Esophagus (tissue), 2 donors: ENCODE results near the gene SLC39A3. TPM values are rescaled to one million over a fixed set of nuclear protein-coding genes. Genes with fewer than 3 reads are reported as not detected.

ENCODE experiments used
- H3K27ac ChIP-seq, 2 donors: one replicate each; pipeline ENCODE4 v1.5.1; 2013; ENCODE audit warnings: low read depth in 2 of 2, mild to moderate bottlenecking in 2 of 2, inconsistent platforms in 1 of 2, low read length in 1 of 2, moderate library complexity in 1 of 2
- H3K27me3 ChIP-seq, 2 donors: one replicate each; pipeline ENCODE4 v1.6.1; 2013; ENCODE audit warnings: low read length in 2 of 2, control low read depth in 1 of 2, mild to moderate bottlenecking in 1 of 2; ENCODE audit not compliant: insufficient read depth in 2 of 2, control insufficient read depth in 1 of 2
- H3K36me3 ChIP-seq, 2 donors: one replicate each; pipeline ENCODE4 v1.6.1; 2013; ENCODE audit warnings: low read length in 1 of 2; ENCODE audit not compliant: control insufficient read depth in 2 of 2, insufficient read depth in 2 of 2
- H3K4me1 ChIP-seq, 2 donors: one replicate each; pipeline ENCODE4 v1.6.1; 2013; ENCODE audit warnings: low read length in 1 of 2; ENCODE audit not compliant: control insufficient read depth in 2 of 2, insufficient read depth in 2 of 2
- H3K4me3 ChIP-seq, 2 donors: one replicate each; pipeline ENCODE4 v1.5.1; 2013; ENCODE audit warnings: low read length in 2 of 2, mild to moderate bottlenecking in 2 of 2, low read depth in 1 of 2, moderate library complexity in 1 of 2
- H3K9me3 ChIP-seq, 2 donors: one replicate each; pipeline ENCODE4 v1.6.1; 2013; ENCODE audit warnings: mild to moderate bottlenecking in 2 of 2, low read depth in 1 of 2, low read length in 1 of 2, moderate library complexity in 1 of 2; ENCODE audit not compliant: control insufficient read depth in 2 of 2, insufficient read depth in 1 of 2
- WGBS, 2 donors: extraction: QIAGEN DNeasy Blood & Tissue Kit; methylation state at CpG; one replicate each; pipeline ENCODE4 v1.1.7; 2013; 5-methylcytosine and 5-hydroxymethylcytosine counted together
- polyA plus RNA-seq, 2 donors: library from polyadenylated mRNA; stranded (reverse); fragments of 200-250 nt; gene quantifications; one replicate each; pipeline ENCODE4 v1.2.3, GENCODE V29; 2013
- donor health status: healthy with polysubstance abuse.
- donor health status: Bipolar disorder and iron deficiency.

The SLC39A3 gene
- polyA plus RNA-seq, 2 donors: 13.0 to 19.8 TPM

DNA sequence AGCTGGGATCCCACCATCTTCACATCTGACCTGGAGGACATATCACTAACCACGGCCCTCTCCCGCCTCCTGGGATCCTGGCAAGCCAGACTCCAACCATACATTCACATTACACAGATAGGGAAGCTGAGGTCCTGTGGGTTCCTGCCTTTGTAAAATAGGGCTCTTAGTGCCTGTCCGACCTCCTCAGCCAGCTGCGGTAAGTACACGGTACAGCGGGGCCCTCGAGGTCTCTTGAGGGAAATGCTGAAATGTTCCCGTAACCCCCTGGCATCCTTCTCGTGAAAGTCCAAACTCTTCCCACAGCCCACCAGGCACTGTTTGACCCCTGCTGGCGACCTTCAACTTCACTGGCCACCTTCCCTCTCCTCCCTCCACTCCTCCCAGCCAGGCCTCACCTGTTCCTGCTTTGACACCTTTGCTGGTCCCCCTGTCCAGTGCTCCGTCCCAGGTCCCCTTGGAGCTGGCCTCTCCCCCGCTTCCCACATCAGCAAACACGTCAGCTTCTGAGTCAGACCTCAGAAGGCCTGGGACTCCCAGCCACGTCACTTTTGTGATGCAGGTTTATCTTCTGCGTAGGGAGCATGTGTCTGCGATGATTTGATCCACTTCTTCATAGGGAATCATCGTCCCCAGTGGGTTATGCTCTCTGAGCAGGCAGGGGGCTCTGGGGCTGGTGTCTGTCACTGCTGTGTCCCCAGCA, 28.5 kb downstream of the SLC39A3 start:
- Histone ChIP-seq H3K4me3 (no peak overlapping the region), H3K27ac (no peak overlapping the region), H3K36me3 (no peaks in the 10 kb centered on the region), H3K4me1 (no peaks in the 10 kb centered on the region), H3K9me3 (peaks cover 7 to 8% of the 10 kb centered on the region in 2 donors), H3K27me3 (no peaks in the 10 kb centered on the region)
- 71 to 73% methylated on average over 17 of the region's 17 CpGs for WGBS, 2 donors

DNA sequence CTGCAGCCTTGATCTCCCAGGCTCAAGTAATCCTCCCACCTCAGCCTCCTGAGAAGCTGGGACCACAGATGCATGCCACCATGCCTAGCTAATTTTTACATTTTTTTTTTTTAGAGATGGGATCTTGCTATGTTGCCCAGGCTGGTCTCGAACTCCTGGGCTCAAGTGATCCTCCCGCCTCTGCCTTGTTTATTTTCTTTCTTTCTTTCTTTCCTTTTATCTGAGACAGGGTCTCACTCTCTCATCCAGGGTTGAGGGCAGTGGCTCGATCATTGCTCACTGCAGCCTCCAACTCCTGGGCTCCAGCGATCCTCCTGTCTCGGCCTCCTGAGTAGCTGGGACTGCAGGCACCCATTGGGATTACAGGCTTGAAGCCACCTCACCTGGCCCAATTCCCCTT, 33.6 kb downstream of the SLC39A3 start:
- no peaks in the 10 kb centered on the region for H3K36me3 ChIP-seq
- no peaks in the 10 kb centered on the region for H3K27me3 ChIP-seq
- peaks cover 0 to 3% of the 10 kb centered on the region in 2 donors for H3K4me1 ChIP-seq
- WGBS, 2 donors: 95% methylated on average over 5 of the region's 5 CpGs
- H3K4me3 ChIP-seq: no peak overlapping the region
- H3K27ac ChIP-seq: no peak overlapping the region
- peaks cover 0 to 3% of the 10 kb centered on the region in 2 donors for H3K9me3 ChIP-seq

DNA sequence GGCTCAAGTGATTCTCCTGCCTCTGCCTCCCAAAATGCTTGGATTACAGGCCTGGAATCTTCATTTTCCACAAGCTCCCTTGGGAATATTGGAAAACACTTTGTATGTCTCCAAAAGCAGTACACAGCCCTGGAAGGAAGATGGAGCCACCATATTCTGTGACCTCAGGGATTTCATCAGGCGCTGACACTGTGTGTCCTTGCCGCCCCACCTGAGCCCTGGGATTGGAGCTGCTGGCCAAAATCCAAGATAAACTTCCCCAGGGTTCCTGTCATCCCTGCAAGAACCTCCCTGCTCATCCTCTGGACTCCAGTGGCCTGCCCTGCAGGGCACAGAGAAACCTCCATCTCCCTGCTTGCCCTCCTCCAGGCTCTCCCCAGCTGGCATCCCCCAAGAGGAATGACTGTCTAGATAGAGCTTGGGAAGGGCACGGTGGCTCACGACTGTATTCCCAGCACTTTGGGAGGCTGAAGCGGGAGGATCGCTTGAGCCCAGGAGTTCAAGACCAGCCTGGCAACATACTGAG, 36.1 kb downstream of the SLC39A3 start:
- H3K4me3 ChIP-seq: no peak overlapping the region
- H3K36me3 ChIP-seq: no peaks in the 10 kb centered on the region
- no peaks in the 10 kb centered on the region for H3K27me3 ChIP-seq
- peaks cover 0 to 3% of the 10 kb centered on the region in 2 donors for H3K9me3 ChIP-seq
- no peak overlapping the region for H3K27ac ChIP-seq
- 79 to 85% methylated on average over 6 of the region's 6 CpGs for WGBS, 2 donors
- peaks cover 0 to 3% of the 10 kb centered on the region in 2 donors for H3K4me1 ChIP-seq

DNA sequence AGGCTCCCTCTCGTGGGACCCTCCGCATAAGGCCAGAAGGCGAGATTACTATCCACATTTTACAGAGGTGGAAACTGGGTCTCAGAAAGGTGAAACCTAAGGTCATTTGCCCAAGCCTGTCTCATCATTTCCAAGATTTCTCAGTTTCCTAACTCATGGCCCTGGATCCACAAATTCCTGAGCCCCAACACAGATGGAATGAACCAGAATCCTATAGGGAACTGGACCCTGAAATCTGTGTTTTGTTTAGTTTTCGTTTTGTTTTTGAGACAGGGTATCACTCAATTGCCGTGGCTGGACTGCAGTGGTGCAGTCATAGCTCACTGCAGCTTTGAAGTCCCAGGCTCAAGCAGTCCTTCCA, 36.8 kb downstream of the SLC39A3 start:
- Histone ChIP-seq H3K4me3 (peak overlapping the region in 1 of 2 donors; percentile 52), H3K27ac (no peak overlapping the region), H3K27me3 (no peaks in the 10 kb centered on the region), H3K4me1 (peaks cover 0 to 3% of the 10 kb centered on the region in 2 donors), H3K36me3 (no peaks in the 10 kb centered on the region), H3K9me3 (peaks cover 0 to 3% of the 10 kb centered on the region in 2 donors)
- WGBS, 2 donors: 78 to 79% methylated on average over 5 of the region's 5 CpGs

DNA sequence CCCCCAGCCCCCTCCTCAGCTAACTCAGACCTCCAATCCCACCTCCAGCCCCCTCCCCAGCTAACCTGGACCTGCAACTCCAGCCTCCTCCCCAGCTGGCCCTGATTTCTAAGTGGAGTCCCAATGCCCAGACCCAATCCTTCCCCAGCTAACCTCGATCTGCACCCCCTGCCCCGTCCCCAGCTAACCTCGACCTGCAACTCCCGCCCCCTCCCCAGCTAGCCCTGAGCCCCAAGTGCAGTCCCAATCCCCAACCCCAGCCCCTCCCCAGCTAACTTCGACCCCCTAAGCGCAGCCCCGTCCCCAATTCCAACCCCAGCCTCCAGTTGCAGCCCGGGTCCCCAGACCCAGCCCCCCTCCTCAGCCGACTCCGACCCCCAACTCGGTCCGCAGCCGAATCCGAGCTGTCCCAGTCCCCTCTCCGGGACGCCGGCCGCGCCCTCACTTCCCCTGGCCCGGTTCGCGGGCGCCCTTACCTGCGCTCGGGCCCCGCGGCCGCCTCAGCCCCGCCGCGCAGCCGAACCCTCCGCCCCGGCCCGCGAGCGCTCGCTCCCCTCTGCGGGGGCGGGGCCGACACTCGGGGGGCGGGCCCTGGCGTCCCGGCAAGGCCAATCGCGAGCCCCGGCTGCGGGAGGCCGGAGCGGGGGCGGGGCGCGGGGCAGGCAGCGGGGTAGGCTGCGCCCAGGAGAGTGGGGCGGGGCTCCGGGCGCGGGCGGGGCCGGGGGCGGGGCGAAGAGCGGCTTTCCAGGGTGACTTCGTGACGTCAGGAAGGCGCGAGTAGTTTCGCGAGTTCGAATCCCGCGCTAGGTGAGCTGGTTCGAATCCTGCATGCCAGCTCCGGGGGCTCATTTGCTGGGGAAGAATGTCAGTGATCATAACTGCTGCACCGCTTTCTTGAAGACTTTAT, 37.4 kb downstream of the SLC39A3 start, which contains the start of gene GNG7:
GNG7 (minus strand) TSS at position 525 of the 907 bp plus-strand sequence. CDS start 182,006 bp downstream, outside the sequence.
- H3K4me1 ChIP-seq: peaks cover 0 to 3% of the 10 kb centered on the region in 2 donors
- H3K36me3 ChIP-seq: no peaks in the 10 kb centered on the region
- H3K27me3 ChIP-seq: no peaks in the 10 kb centered on the region
- WGBS, 2 donors: 2% methylated on average over 61 to 77 of the region's 77 CpGs
- H3K4me3 ChIP-seq: peak within 1 kb of the TSS; percentile 52 to 56
- H3K9me3 ChIP-seq: peaks cover 0 to 3% of the 10 kb centered on the region in 2 donors
- peak within 1 kb of the TSS; percentile 61 to 66 for H3K27ac ChIP-seq

DNA sequence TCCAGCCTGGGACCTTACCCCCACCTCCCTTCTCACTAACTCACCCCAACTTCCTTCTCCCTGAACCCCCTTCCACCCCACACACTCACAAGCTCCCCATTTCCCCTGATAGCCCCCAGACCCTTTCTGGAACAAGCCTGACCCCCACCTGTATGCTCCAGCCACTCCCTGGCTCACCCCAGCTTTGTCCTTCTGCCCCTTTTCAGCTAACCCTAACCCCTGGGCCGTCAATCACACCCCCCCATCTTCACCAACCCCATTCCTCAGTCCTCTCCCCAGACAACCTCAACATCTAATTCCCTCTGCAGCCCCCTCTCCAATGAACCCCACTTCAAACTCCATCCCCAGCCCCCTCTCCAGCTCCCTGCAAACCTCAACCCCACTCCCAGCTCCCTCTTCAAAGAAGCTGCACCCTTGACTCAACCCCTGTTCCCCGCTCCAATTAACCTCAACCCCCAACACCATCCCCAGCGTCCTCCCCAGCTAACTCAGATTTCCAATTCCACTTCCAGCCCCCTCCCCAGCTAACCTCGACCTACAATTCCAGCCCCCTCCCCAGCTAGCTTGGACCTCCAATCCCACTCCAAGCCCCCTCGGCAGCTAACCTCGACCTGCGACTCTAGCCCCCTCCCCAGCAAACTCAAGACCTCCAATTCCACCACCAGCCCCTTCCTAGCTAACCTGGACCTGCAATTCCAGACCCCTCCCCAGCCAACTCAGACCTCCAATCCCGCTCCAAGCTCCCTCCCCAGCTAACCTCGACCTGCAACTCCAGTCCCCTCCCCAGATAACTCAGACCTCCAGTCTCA, 38.3 kb downstream of the SLC39A3 start:
- peaks cover 0 to 3% of the 10 kb centered on the region in 2 donors for H3K4me1 ChIP-seq
- no peaks in the 10 kb centered on the region for H3K27me3 ChIP-seq
- H3K9me3 ChIP-seq: peaks cover 0 to 3% of the 10 kb centered on the region in 2 donors
- H3K36me3 ChIP-seq: no peaks in the 10 kb centered on the region
- no peak overlapping the region for H3K27ac ChIP-seq
- WGBS, 2 donors: 4 to 8% methylated on average over 9 of the region's 9 CpGs
- H3K4me3 ChIP-seq: peak overlapping the region in 1 of 2 donors; percentile 52

DNA sequence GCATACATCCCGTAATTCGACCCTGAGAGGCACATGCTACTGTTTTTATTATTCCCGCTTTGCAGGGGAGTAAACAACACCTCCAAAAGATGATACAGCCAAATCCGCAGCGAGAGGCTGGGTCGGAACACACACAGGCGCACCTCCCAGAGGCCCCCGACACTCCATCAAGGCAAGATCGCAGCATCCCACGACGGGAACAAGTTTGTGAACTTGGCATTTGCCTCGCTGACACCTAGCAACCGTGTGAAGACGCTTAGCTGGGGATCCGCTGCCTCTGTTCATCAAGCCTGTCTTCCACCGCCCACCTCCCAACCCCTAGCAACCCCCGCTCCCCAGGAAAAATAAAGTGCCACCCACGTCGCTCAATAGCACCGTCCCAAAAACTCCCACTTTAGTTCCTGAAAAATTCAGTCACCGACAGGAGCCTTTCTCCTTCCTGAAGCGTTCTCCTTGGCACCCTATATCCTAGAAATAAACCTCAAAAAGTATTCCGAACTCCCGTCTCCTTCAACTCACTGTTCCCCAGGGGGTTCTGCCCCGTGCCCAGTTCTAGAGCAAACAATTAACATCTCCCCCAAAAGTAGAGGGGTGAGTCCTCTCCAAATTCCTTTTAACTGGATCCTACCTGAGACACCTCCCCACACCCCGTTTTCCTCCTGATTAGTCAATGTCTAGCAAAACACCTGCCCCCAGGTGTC, 39.0 kb downstream of the SLC39A3 start:
- Histone ChIP-seq H3K4me3 (no peak overlapping the region), H3K27me3 (no peaks in the 10 kb centered on the region), H3K36me3 (no peaks in the 10 kb centered on the region), H3K9me3 (peaks cover 0 to 3% of the 10 kb centered on the region in 2 donors), H3K4me1 (peaks cover 0 to 3% of the 10 kb centered on the region in 2 donors), H3K27ac (no peak overlapping the region)
- 31 to 43% methylated on average over 26 of the region's 26 CpGs for WGBS, 2 donors

DNA sequence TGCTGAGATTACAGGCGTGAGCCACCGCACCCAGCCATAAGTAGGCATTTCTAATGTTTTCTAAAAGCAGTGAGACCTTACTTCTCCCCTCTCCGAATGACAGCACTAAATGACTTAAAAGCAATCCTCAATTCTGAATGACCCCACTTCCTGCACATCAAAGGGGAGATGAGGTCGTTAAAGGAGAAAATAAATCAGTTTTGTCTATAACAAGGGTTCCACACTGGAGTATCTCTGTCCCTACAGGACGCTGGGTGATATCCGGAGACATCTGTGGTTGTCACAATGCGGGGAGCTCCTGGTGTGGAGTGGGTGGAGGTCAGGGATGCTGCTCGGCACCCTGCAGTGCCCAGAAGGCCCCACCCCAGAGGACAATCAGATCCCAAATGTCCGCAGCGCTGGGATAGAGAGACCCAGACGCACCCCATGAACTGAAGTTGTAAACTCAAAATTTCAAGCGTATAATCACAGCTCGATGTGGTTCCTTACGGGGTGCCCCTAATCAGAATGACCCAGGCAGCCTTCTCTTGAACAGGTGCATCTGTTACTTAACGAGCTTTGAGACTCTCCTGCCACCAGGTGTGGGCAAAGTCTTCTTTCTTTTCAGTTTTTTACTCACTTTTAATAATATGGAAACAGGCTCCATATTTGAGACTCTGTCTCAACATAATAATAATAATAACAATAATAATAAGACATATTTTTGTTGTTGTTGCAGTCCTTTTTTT, 40.2 kb downstream of the SLC39A3 start:
- H3K36me3 ChIP-seq: no peaks in the 10 kb centered on the region
- 81 to 84% methylated on average over 15 of the region's 15 CpGs for WGBS, 2 donors
- H3K27me3 ChIP-seq: no peaks in the 10 kb centered on the region
- no peak overlapping the region for H3K4me3 ChIP-seq
- H3K27ac ChIP-seq: no peak overlapping the region
- H3K9me3 ChIP-seq: peaks cover 0 to 3% of the 10 kb centered on the region in 2 donors
- H3K4me1 ChIP-seq: peaks cover 0 to 3% of the 10 kb centered on the region in 2 donors
